ENCODE results near the gene SMIM22. TPM values are rescaled to one million over a fixed set of nuclear protein-coding genes. Genes with fewer than 3 reads are reported as not detected.

Gene SMIM22
- total RNA-seq, 1 donor from 2014 or later, result not detected

GRCh38 chr16:4787068-4787467 is 8.1 kb upstream of the SMIM22 start:
- FAIRE-seq (no peak), DNase-seq (ENCODE audit: low read depth) (no peak)
- Mint-ChIP-seq H3K36me3 (ENCODE audit: low read depth, unreplicated experiment) (peaks cover 11% of the 10 kb centered on the region), H3K27ac (ENCODE audit: unreplicated experiment) (peak overlapping the region; percentile 53), H3K27me3 (ENCODE audit: low read depth, unreplicated experiment) (peaks cover 9% of the 10 kb centered on the region), H3K4me1 (ENCODE audit: low read depth, unreplicated experiment) (no peaks in the 10 kb centered on the region), H3K9me3 (ENCODE audit: unreplicated experiment) (peaks cover 5% of the 10 kb centered on the region), H3K4me3 (ENCODE audit: unreplicated experiment) (no peak overlapping the region)
- H3K36me3 ChIP-seq (ENCODE audit: insufficient read depth, low read length), result no peaks in the 10 kb centered on the region
- no peak overlapping the region for H3K4me3 ChIP-seq (ENCODE audit: insufficient read depth, low read depth, low read length)
- TF ChIP-seq CTCF (IDR thresholded peaks at IDR 0.05; ENCODE audit: insufficient read depth, low read depth, low read length), result no peak
- TF ChIP-seq EZH2 (IDR thresholded peaks at IDR 0.05; ENCODE audit: insufficient read depth, low read length), result no peak
- no peaks in the 10 kb centered on the region for H4K20me1 ChIP-seq (ENCODE audit: insufficient read depth, low read length)
- H3K27me3 ChIP-seq (ENCODE audit: insufficient read depth, low read length), result no peaks in the 10 kb centered on the region
- no peak overlapping the region for H3K27ac ChIP-seq (ENCODE audit: low read depth, low read length)
- no peaks in the 10 kb centered on the region for H3K9me3 ChIP-seq (ENCODE audit: insufficient read depth, low read depth, low read length)
- H3K4me1 ChIP-seq (ENCODE audit: insufficient read depth, low read length), result no peaks in the 10 kb centered on the region
- no peak overlapping the region for H2AFZ ChIP-seq (ENCODE audit: low read depth, low read length)
- no peak overlapping the region for H3K9ac ChIP-seq (ENCODE audit: low read length)
- H3K4me2 ChIP-seq (ENCODE audit: low read length), result no peak overlapping the region
- no peaks in the 10 kb centered on the region for H3K79me2 ChIP-seq (ENCODE audit: insufficient read depth, low read length)

- FAIRE-seq (no peak), DNase-seq (ENCODE audit: low read depth) (no peak)
- no peaks in the 10 kb centered on the region for H3K4me1 ChIP-seq (ENCODE audit: insufficient read depth, low read length)
- no peaks in the 10 kb centered on the region for H3K4me1 Mint-ChIP-seq (ENCODE audit: low read depth, unreplicated experiment)
- no peaks in the 10 kb centered on the region for H3K36me3 ChIP-seq (ENCODE audit: insufficient read depth, low read length)
- peaks cover 5% of the 10 kb centered on the region for H3K9me3 Mint-ChIP-seq (ENCODE audit: unreplicated experiment)
- H3K36me3 Mint-ChIP-seq (ENCODE audit: low read depth, unreplicated experiment), result peaks cover 11% of the 10 kb centered on the region
- no peak within 1 kb of the TSS for H3K4me3 Mint-ChIP-seq (ENCODE audit: unreplicated experiment)
- no peak within 1 kb of the TSS for H3K4me2 ChIP-seq (ENCODE audit: low read length)
- no peaks in the 10 kb centered on the region for H3K27me3 ChIP-seq (ENCODE audit: insufficient read depth, low read length)
- H3K4me3 ChIP-seq (ENCODE audit: insufficient read depth, low read depth, low read length), result no peak within 1 kb of the TSS
- TF ChIP-seq EZH2 (IDR thresholded peaks at IDR 0.05; ENCODE audit: insufficient read depth, low read length), result no peak
- no peak for TF ChIP-seq CTCF (IDR thresholded peaks at IDR 0.05; ENCODE audit: insufficient read depth, low read depth, low read length)
- no peak within 1 kb of the TSS for H3K27ac ChIP-seq (ENCODE audit: low read depth, low read length)
- no peaks in the 10 kb centered on the region for H3K9me3 ChIP-seq (ENCODE audit: insufficient read depth, low read depth, low read length)
- H4K20me1 ChIP-seq (ENCODE audit: insufficient read depth, low read length), result no peaks in the 10 kb centered on the region
- H3K27me3 Mint-ChIP-seq (ENCODE audit: low read depth, unreplicated experiment), result peaks cover 9% of the 10 kb centered on the region
- H3K79me2 ChIP-seq (ENCODE audit: insufficient read depth, low read length), result no peaks in the 10 kb centered on the region
- no peak within 1 kb of the TSS for H3K27ac Mint-ChIP-seq (ENCODE audit: unreplicated experiment)
- H2AFZ ChIP-seq (ENCODE audit: low read depth, low read length), result no peak within 1 kb of the TSS
- no peak within 1 kb of the TSS for H3K9ac ChIP-seq (ENCODE audit: low read length)
Observed at GRCh38 chr16:4787627-4788482, 7.3 kb upstream of the SMIM22 start, which contains the start of gene SEPTIN12. Gene SEPTIN12, minus strand, starts transcription at chr16:4788345. Its CDS starts 700 bp downstream, at chr16:4787645.

GRCh38 chr16:4788489-4788889 is 6.7 kb upstream of the SMIM22 start:
- Histone ChIP-seq H3K36me3 (ENCODE audit: insufficient read depth, low read length) (no peaks in the 10 kb centered on the region), H3K4me1 (ENCODE audit: insufficient read depth, low read length) (no peaks in the 10 kb centered on the region), H3K27ac (ENCODE audit: low read depth, low read length) (no peak overlapping the region), H3K9ac (ENCODE audit: low read length) (no peak overlapping the region), H3K27me3 (ENCODE audit: insufficient read depth, low read length) (no peaks in the 10 kb centered on the region), H3K4me3 (ENCODE audit: insufficient read depth, low read depth, low read length) (no peak overlapping the region), H2AFZ (ENCODE audit: low read depth, low read length) (no peak overlapping the region), H3K79me2 (ENCODE audit: insufficient read depth, low read length) (no peaks in the 10 kb centered on the region), H4K20me1 (ENCODE audit: insufficient read depth, low read length) (no peaks in the 10 kb centered on the region), H3K4me2 (ENCODE audit: low read length) (no peak overlapping the region), H3K9me3 (ENCODE audit: insufficient read depth, low read depth, low read length) (no peaks in the 10 kb centered on the region)
- no peak for FAIRE-seq
- Mint-ChIP-seq H3K4me3 (ENCODE audit: unreplicated experiment) (no peak overlapping the region), H3K36me3 (ENCODE audit: low read depth, unreplicated experiment) (peaks cover 7% of the 10 kb centered on the region), H3K4me1 (ENCODE audit: low read depth, unreplicated experiment) (no peaks in the 10 kb centered on the region), H3K27ac (ENCODE audit: unreplicated experiment) (no peak overlapping the region), H3K27me3 (ENCODE audit: low read depth, unreplicated experiment) (peaks cover 9% of the 10 kb centered on the region), H3K9me3 (ENCODE audit: unreplicated experiment) (peaks cover 5% of the 10 kb centered on the region)
- no peak for DNase-seq (ENCODE audit: low read depth)
- TF ChIP-seq CTCF (IDR thresholded peaks at IDR 0.05; ENCODE audit: insufficient read depth, low read depth, low read length), result no peak
- no peak for TF ChIP-seq EZH2 (IDR thresholded peaks at IDR 0.05; ENCODE audit: insufficient read depth, low read length)
